Activated CD8-positive, alpha-beta memory T cell treated with anti-CD3 and anti-CD28 coated beads, Interleukin-2, amount 50 U/mL, for 24 hours (primary cell): ENCODE results near the gene RNF121.
"Not testable (repeated sequence)": the region's sequence is repeated elsewhere in the genome, so short reads cannot be mapped to it uniquely, and the experiment has no call there.

ENCODE experiments used
- DNase-seq: peaks from one replicate; pipeline ENCODE4 v3.0.0-alpha.2; 2020; ENCODE audit errors: extremely low read depth

RNF121 gene

GRCh38 chr11:71928737-71929443 lies at the start of gene RNF121:
Gene RNF121 (plus strand): TSS chr11:71929046. CDS start chr11:71929062, 16 bp downstream.
- DNase-seq = peak; percentile 98

GRCh38 chr11:71885806-71886205 lies 43.0 kb upstream of the RNF121 start:
- DNase-seq = not testable (repeated sequence)

GRCh38 chr11:71888335-71889010 lies 40.4 kb upstream of the RNF121 start:
- not testable (repeated sequence) for DNase-seq

GRCh38 chr11:71889181-71889872 lies 39.5 kb upstream of the RNF121 start:
- DNase-seq = not testable (repeated sequence)

- no peak for DNase-seq
Measured at GRCh38 chr11:71895961-71896360, 32.9 kb upstream of the RNF121 start.

GRCh38 chr11:71901137-71901536 lies 27.7 kb upstream of the RNF121 start:
- not testable (repeated sequence) for DNase-seq

GRCh38 chr11:71908218-71908617 lies 20.6 kb upstream of the RNF121 start:
- no peak for DNase-seq

GRCh38 chr11:71910775-71911174 lies 18.1 kb upstream of the RNF121 start:
- DNase-seq = not testable (repeated sequence)

GRCh38 chr11:71911321-71911985 lies 17.4 kb upstream of the RNF121 start:
- DNase-seq = peak; percentile 57

GRCh38 chr11:71911986-71912340 lies 16.9 kb upstream of the RNF121 start:
- DNase-seq = not testable (repeated sequence)

- DNase-seq = no peak
Measured at GRCh38 chr11:71913756-71914526, 14.9 kb upstream of the RNF121 start.

GRCh38 chr11:71914617-71915189 lies 14.1 kb upstream of the RNF121 start:
- DNase-seq = no peak

- DNase-seq = no peak
Measured at GRCh38 chr11:71917646-71918140, 11.2 kb upstream of the RNF121 start.

GRCh38 chr11:71927820-71928736 lies 768 bp upstream of the RNF121 start, which contains the start of gene XNDC1N:
Gene XNDC1N (minus strand): TSS chr11:71928594. CDS start chr11:71923353, 5,241 bp downstream.
- peak; percentile 55 for DNase-seq

GRCh38 chr11:71929491-71929890 lies 645 bp downstream of the RNF121 start:
- DNase-seq = no peak

GRCh38 chr11:71930556-71931244 lies 1.9 kb downstream of the RNF121 start:
- no peak for DNase-seq

- no peak for DNase-seq
Measured at GRCh38 chr11:71931245-71931602, 2.4 kb downstream of the RNF121 start.

GRCh38 chr11:71933141-71933933 lies 4.5 kb downstream of the RNF121 start:
- no peak for DNase-seq
